ENCODE results near the gene ZHX3.

The ZHX3 gene

DNA sequence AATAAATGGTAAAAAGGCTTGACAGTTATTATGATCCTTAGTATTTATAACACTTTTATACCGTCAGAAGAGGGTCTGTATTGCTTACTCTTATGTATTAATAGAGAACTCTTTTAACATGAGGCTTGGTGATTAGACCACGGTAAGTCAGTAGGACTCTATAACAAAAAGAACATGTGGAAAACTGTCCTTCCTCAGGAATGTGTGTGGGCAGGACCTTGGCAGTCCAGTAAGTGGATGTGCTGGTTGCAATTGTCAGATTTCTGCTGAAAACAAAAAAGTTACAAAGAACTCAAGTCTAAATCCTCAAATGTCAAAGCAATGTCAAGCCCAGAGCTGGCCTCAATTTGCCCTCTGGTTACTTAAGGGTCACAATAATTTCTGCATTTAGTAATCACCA, 99.1 kb downstream of the ZHX3 start:
- Mint-ChIP-seq H3K27ac (no peak overlapping the region), H3K4me3 (no peak overlapping the region)
- no peak for DNase-seq

DNA sequence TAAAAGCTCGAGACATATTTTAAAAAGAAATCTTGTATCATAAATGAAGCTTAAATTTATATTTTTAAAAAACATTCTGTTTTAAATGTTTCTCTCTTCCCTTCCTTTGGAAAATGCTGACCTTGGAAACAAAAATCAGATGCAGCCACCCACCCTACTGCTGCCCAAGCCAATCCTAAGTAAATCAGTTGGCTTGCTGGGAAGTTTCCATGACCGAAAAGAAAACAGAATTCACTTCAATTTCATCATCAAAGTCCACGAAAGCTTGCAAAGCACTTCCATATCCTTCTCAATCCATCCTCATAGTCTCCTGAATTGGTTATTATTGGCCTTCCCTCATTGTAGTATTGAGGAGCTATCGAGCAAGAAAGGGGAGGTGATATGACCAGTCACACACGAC, 100.1 kb downstream of the ZHX3 start:
- Mint-ChIP-seq H3K9me3 (peaks cover 0 to 2% of the 10 kb centered on the region in 2 donors), H3K4me3 (no peak overlapping the region), H3K4me1 (peaks cover 0 to 7% of the 10 kb centered on the region in 2 donors)

More for the DNA sequence above, 99.1 kb downstream of the ZHX3 start:
- H3K9me3 Mint-ChIP-seq, result peaks cover 0 to 2% of the 10 kb centered on the region in 2 donors
- H3K36me3 Mint-ChIP-seq, result peaks cover 16 to 21% of the 10 kb centered on the region in 2 donors
- ATAC-seq (replicated peaks), result no peak
- H3K27me3 Mint-ChIP-seq, result no peaks in the 10 kb centered on the region
- H3K4me1 Mint-ChIP-seq, result peaks cover 0 to 1% of the 10 kb centered on the region in 2 donors

DNA sequence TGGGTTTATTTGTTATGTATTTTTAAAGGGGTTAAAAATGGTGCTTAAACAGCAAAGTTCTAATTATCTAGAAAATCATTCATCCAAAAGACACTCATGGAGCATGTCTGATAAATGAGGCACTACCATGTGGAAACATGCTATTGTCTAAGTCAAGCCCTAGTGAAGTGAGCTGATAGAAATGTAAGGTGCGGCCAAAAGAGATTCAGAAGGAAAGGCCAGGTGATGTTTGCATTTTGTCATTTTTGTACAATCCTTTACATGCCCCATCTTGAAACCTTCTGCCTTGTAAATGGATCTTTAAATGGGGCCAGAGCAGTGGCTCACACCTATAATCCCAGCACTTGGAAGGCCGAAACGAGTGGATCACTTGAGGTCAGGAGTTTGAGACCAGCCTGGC, 102.9 kb downstream of the ZHX3 start:
- H3K4me1 Mint-ChIP-seq, result peaks cover 0 to 7% of the 10 kb centered on the region in 2 donors
- H3K36me3 Mint-ChIP-seq, result peaks cover 11 to 15% of the 10 kb centered on the region in 2 donors
- no peak for ATAC-seq (replicated peaks)
- H3K9me3 Mint-ChIP-seq, result peaks cover 0 to 2% of the 10 kb centered on the region in 2 donors
- no peak for DNase-seq
- no peak overlapping the region for H3K4me3 Mint-ChIP-seq
- no peak overlapping the region for H3K27ac Mint-ChIP-seq
- H3K27me3 Mint-ChIP-seq, result no peaks in the 10 kb centered on the region

More for the DNA sequence above, 100.1 kb downstream of the ZHX3 start:
- Mint-ChIP-seq H3K27ac (no peak overlapping the region), H3K36me3 (peaks cover 17 to 21% of the 10 kb centered on the region in 2 donors), H3K27me3 (no peaks in the 10 kb centered on the region)
- no peak for ATAC-seq (replicated peaks)
- DNase-seq, result no peak

DNA sequence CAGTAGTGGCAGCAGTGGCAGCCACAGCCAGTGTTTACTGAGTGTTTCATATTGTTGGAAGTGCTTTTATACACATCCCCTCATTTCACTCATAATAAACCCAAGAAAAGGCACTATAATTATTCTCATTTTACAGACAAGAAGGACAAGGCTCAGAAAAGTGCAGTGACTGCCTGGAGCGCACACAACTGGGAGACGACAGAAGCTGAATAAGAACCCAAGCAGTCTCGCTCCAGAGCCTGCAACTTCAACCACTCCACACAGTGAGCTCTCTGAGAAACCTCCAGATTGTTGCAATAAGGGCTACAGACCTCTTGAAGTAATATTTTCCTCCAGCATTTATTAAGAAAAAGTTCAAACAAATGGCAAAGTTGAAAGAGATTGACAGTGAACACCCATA, 103.3 kb downstream of the ZHX3 start:
- no peaks in the 10 kb centered on the region for H3K27me3 Mint-ChIP-seq

DNA sequence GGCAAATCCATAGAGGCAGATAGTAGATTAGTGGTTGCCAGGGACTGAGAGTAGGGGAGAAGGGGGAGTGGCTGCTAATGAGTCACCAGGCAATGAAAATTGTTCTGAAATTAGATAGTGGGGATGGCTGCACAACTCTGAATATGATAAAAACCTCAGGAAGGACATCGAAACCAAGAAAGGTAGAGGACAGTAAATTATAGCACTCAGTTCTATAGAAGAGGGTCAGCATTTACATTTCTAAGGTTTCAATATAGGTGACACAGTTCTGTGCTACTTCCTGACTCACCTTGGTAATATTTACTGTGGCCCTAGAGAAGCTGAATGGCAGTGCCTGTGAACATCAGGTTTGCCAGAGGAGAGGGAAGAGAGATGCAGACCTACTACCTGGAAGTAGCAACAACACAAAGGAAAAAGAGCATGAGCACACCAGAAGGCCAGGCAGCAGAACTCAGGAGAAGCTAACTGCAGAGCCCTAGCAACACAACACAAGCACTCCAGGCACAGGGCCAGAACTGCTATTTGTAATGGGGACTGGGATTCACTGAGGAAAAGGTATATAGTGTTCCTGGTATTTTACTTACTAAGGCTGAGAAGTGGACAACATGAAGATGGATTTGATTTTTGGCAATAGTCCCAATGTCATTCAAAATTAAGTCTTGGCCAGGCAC, 104.2 kb downstream of the ZHX3 start:
- DNase-seq, result no peak
- peaks cover 10% of the 10 kb centered on the region in 2 donors for H3K36me3 Mint-ChIP-seq

More for the DNA sequence above, 103.3 kb downstream of the ZHX3 start:
- H3K27ac Mint-ChIP-seq, result no peak overlapping the region
- no peak overlapping the region for H3K4me3 Mint-ChIP-seq
- DNase-seq (no peak), ATAC-seq (replicated peaks) (no peak)
- peaks cover 0 to 2% of the 10 kb centered on the region in 2 donors for H3K9me3 Mint-ChIP-seq
- peaks cover 12 to 16% of the 10 kb centered on the region in 2 donors for H3K36me3 Mint-ChIP-seq
- peaks cover 0 to 7% of the 10 kb centered on the region in 2 donors for H3K4me1 Mint-ChIP-seq

DNA sequence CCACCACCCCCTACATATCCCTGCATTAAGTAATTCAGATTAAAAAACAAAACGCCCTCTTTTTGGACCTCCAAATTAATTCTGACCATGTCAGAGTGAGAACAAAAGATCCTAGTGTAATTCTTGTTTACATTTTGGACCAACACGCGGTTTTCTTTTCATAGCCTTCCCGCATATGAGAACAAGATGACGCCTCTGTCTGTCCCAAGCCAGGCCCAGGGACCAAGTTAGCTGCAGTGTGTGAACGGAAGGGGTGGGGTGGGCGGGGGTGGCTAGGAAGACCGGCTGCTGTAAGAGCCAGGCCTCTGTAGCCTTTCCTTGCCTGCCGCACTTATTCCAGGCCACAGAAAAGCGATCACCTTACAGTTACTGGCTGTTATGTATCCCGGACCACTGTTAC, 112.2 kb downstream of the ZHX3 start:
- ATAC-seq (replicated peaks), result no peak
- DNase-seq, result no peak
- no peaks in the 10 kb centered on the region for H3K9me3 Mint-ChIP-seq
- peaks cover 38 to 63% of the 10 kb centered on the region in 2 donors for H3K36me3 Mint-ChIP-seq
- no peaks in the 10 kb centered on the region for H3K27me3 Mint-ChIP-seq
- H3K4me3 Mint-ChIP-seq, result no peak overlapping the region
- H3K4me1 Mint-ChIP-seq, result peaks cover 0 to 6% of the 10 kb centered on the region in 2 donors
- H3K27ac Mint-ChIP-seq, result no peak overlapping the region

More for the DNA sequence above, 104.2 kb downstream of the ZHX3 start:
- ATAC-seq (replicated peaks), result no peak
- no peaks in the 10 kb centered on the region for H3K27me3 Mint-ChIP-seq
- H3K4me3 Mint-ChIP-seq, result no peak overlapping the region
- H3K27ac Mint-ChIP-seq, result no peak overlapping the region
- H3K9me3 Mint-ChIP-seq, result no peaks in the 10 kb centered on the region
- H3K4me1 Mint-ChIP-seq, result peaks cover 0 to 7% of the 10 kb centered on the region in 2 donors

DNA sequence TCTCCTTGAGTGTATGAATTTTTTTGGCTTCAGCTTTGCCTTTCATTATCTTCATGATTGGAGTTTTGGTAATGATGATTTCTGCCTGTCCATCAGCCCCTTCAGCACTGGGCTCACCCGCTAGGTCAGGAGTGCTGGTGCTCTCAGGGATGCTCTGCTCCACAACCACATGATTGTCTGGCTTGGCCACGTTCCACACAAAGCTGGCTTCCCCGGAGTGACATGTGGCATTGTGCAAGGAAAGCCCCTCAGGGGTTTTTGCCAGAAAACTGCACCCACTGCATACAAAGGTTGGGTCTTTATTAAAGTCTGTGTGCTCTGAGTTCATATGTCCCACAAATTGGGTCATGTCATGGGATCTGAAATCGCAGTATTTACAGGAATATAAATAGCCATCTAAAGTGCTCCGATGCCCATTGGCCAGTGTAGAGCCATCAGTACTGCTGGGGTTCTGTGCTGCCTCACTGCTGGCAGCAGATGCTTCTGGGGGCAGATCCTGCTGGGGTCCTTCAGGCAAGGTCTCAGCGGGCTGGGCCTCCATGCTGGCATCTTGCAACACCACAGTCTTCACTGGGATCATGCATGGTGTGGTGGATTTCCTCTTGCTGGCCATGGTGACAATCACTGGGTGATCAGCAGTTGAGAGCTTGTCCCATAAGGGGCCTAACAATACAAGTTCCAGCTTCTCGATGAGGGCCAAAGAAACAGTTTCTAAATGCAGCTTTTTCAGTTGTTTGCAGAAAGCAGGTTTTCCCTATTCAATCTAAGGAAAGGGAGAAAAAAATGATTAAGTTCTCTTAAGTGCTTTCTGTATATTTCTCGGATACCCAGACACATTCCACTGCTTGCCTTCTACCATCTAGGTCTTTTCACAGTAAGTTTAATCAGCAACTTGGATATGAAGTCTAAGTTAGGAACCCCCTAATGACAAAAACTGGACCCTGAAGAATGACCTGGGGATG, 112.9 kb downstream of the ZHX3 start:
- peaks cover 0 to 3% of the 10 kb centered on the region in 2 donors for H3K9me3 Mint-ChIP-seq
- peaks cover 40 to 68% of the 10 kb centered on the region in 2 donors for H3K36me3 Mint-ChIP-seq
- no peak for ATAC-seq (replicated peaks)
- H3K27ac Mint-ChIP-seq, result no peak overlapping the region
- no peaks in the 10 kb centered on the region for H3K27me3 Mint-ChIP-seq
- peaks cover 0 to 6% of the 10 kb centered on the region in 2 donors for H3K4me1 Mint-ChIP-seq
- H3K4me3 Mint-ChIP-seq, result no peak overlapping the region
- no peak for DNase-seq

DNA sequence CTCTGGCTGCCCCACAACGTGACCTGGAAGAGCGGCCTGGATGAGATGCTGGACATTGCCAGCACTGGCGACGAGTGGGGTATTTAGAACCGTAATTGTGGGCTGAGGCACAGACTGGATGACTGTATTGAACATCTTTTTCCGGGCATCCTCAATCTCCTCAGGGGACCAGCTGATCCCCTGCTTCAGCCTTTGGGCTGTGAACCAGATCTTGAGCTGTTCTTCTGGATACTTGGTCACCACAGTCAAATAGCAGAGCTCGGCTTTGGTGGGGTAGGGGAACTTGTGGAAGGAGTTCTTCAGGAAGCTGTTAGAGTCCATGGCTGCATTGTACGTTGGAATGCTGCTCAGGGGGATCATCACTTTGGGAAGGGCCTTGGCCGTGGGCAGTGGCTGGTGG, 113.9 kb downstream of the ZHX3 start:
- Mint-ChIP-seq H3K36me3 (peaks cover 48 to 74% of the 10 kb centered on the region in 2 donors), H3K27ac (no peak overlapping the region), H3K4me3 (no peak overlapping the region), H3K4me1 (peaks cover 0 to 6% of the 10 kb centered on the region in 2 donors), H3K9me3 (peaks cover 6 to 9% of the 10 kb centered on the region in 2 donors), H3K27me3 (no peaks in the 10 kb centered on the region)
- no peak for DNase-seq
- no peak for ATAC-seq (replicated peaks)

DNA sequence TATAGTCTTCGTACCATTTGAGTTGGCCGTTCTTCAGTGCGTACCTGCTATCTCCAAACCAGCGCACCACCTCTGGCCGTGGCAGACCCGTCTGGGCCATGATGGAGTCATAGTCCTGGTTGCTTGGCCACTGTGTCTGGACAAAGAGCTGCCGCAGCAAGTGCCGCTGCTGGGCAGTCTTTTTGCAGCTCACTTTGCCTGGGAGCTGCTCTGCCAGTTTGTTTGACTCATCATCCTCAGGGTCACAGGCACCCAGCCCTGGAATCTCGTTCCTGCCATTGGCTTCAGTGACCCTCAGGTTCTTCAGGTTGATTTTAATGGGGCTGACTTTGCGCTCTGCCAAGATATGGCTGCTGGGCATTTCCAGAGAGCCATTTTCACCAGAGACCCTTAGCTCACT, 115.1 kb downstream of the ZHX3 start:
- no peak for ATAC-seq (replicated peaks)
- no peaks in the 10 kb centered on the region for H3K27me3 Mint-ChIP-seq

DNA sequence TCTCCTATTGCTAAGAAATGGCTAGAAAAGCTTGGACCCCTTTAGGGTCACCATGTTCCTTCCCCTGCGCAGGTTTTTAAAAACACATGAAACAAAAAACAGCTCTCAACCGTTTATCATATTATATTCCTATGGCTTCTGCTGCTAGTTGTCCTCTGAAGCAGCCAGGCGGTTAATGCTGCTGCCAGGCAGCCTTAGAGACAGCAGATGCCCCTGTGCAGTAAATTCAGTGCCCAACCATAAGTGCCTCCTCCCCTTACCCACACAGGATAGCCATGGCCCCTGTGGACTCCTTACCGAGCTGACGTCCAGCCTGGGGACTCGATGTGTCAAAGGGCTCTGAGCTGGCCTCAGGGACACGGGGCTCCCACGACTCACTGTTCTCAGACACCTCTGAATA, 115.8 kb downstream of the ZHX3 start:
- ATAC-seq (replicated peaks) (no peak), DNase-seq (no peak)
- no peak overlapping the region for H3K4me3 Mint-ChIP-seq
- H3K4me1 Mint-ChIP-seq, result no peaks in the 10 kb centered on the region
- no peaks in the 10 kb centered on the region for H3K27me3 Mint-ChIP-seq
- H3K9me3 Mint-ChIP-seq, result peaks cover 10 to 12% of the 10 kb centered on the region in 2 donors
- H3K27ac Mint-ChIP-seq, result no peak overlapping the region
- H3K36me3 Mint-ChIP-seq, result peaks cover 49 to 73% of the 10 kb centered on the region in 2 donors

More for the DNA sequence above, 115.1 kb downstream of the ZHX3 start:
- Mint-ChIP-seq H3K4me1 (peaks cover 0 to 4% of the 10 kb centered on the region in 2 donors), H3K36me3 (peaks cover 47 to 75% of the 10 kb centered on the region in 2 donors), H3K9me3 (peaks cover 10 to 12% of the 10 kb centered on the region in 2 donors), H3K27ac (no peak overlapping the region), H3K4me3 (no peak overlapping the region)
- DNase-seq, result no peak

DNA sequence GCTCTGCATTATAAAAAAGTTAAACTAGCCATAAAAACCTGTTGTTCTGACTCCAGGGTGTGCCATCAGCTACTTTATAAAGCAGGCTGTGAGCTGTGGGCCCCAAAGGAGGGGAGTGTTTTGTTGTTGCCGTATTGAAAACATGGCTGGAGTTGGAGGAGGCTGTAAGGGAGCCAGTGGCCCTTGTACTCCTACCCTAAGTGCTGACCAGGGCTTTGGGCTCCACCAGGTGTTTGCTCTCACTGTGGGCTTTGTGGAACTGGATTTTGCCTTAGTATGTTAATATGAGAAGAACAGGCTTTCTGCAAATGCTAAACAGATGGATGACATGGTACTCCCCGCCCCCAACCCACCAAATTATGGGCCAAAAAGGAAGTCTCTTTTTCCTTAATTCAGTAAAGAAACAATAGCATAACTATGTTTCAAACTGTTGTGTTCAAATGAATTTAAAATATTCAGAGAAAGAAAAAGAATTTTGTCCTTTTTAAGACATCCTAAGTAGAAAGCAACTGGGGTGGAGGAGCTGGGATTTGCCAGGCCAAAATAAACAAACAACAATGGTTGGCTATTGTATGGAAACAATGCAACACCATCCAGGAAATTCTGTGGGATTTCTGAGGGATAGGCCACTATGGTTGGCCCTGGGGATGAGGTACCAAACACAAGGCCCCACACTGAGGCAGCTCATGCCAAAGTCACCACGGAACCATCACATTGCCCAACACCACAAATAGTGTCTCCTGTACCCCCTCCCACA, 116.9 kb downstream of the ZHX3 start:
- Mint-ChIP-seq H3K27ac (no peak overlapping the region), H3K27me3 (no peaks in the 10 kb centered on the region), H3K36me3 (peaks cover 50 to 72% of the 10 kb centered on the region in 2 donors), H3K4me3 (no peak overlapping the region), H3K4me1 (no peaks in the 10 kb centered on the region), H3K9me3 (peaks cover 10 to 12% of the 10 kb centered on the region in 2 donors)
- ATAC-seq (replicated peaks) (no peak), DNase-seq (no peak)

DNA sequence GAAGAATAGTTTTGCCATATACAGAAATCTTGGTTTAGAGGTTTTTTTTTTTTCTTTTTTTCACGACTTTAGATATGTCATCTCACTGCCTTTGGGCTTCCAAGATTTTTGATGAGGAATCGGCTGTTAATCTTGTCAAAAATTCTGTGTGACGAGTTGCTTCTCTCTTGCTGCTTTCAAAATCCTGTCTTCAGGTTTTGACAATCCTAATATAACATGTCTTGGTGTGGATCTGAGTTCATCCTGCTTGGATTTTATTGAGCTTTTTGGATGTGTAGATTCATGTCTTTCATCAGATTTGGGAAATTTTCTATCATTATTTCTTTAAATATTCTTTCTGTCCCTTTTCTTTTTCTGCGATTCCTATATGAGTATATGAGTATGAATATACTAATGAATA, 119.1 kb downstream of the ZHX3 start:
- H3K9me3 Mint-ChIP-seq, result peaks cover 10 to 13% of the 10 kb centered on the region in 2 donors
- ATAC-seq (replicated peaks) (no peak), DNase-seq (no peak)
- no peaks in the 10 kb centered on the region for H3K27me3 Mint-ChIP-seq
- peaks cover 46 to 79% of the 10 kb centered on the region in 2 donors for H3K36me3 Mint-ChIP-seq
- H3K4me3 Mint-ChIP-seq, result no peak overlapping the region
- H3K27ac Mint-ChIP-seq, result no peak overlapping the region
- H3K4me1 Mint-ChIP-seq, result no peaks in the 10 kb centered on the region

DNA sequence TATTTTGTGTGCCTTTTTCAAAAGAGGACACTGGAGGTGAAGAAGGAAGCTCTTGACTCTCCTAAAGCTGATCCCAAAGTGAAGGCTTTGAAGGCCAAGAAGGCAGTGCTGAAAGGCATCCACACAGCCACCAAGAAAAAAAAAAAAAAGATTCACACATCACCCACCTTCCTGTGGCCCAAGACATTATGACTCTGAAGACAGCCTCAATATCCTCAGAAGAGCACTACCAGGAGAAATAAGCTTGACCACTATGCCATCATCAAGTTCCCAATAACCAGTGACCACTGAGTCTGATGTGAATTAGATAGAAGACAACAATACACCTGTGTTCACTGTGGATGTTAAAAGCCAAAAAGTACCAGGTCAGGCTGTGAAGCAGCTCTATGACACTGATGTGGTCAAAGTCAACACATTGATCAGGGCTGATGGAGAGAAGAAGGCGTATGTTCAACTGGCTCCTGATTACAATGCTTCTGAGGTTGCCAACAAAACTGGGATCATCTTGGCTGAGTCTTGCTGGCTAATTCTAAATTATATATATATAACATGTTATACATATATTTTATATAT, 120.8 kb downstream of the ZHX3 start:
- Mint-ChIP-seq H3K27me3 (no peaks in the 10 kb centered on the region), H3K9me3 (peaks cover 16 to 18% of the 10 kb centered on the region in 2 donors), H3K4me3 (no peak overlapping the region), H3K36me3 (peaks cover 40 to 78% of the 10 kb centered on the region in 2 donors), H3K27ac (no peak overlapping the region), H3K4me1 (no peaks in the 10 kb centered on the region)
- DNase-seq (no peak), ATAC-seq (replicated peaks) (no peak)
